Measurements from ENCODE around the gene ELAC2.

The ELAC2 gene

GRCh38 chr17:13017655-13018459 is at the start of gene ELAC2:
TSS of gene ELAC2 (minus strand) at chr17:13018027. CDS start at chr17:13017947, 80 bp downstream.
- TF ChIP-seq CTCF (conservative IDR thresholded peaks at IDR 0.05; ENCODE audit: low read depth, low read length): no peak
- H3K4me3 ChIP-seq (ENCODE audit: low read depth, low read length): peak within 1 kb of the TSS; percentile 90
- peak; percentile 99 for DNase-seq (ENCODE audit: low read depth)

GRCh38 chr17:13065032-13065431 is 47.2 kb upstream of the ELAC2 start:
- H3K4me3 ChIP-seq (ENCODE audit: low read depth, low read length): no peak overlapping the region
- no peak for TF ChIP-seq CTCF (conservative IDR thresholded peaks at IDR 0.05; ENCODE audit: low read depth, low read length)
- DNase-seq (ENCODE audit: low read depth): no peak

- no peak overlapping the region for H3K4me3 ChIP-seq (ENCODE audit: low read depth, low read length)
- DNase-seq (ENCODE audit: low read depth): no peak
- no peak for TF ChIP-seq CTCF (conservative IDR thresholded peaks at IDR 0.05; ENCODE audit: low read depth, low read length)
Measured at GRCh38 chr17:13055131-13055530, 37.3 kb upstream of the ELAC2 start.

- H3K4me3 ChIP-seq (ENCODE audit: low read depth, low read length): no peak overlapping the region
- DNase-seq (ENCODE audit: low read depth): no peak
- TF ChIP-seq CTCF (conservative IDR thresholded peaks at IDR 0.05; ENCODE audit: low read depth, low read length): no peak
Measured at GRCh38 chr17:13054666-13055065, 36.8 kb upstream of the ELAC2 start.

- TF ChIP-seq CTCF (conservative IDR thresholded peaks at IDR 0.05; ENCODE audit: low read depth, low read length): no peak
- DNase-seq (ENCODE audit: low read depth): no peak
- no peak overlapping the region for H3K4me3 ChIP-seq (ENCODE audit: low read depth, low read length)
Measured at GRCh38 chr17:13051915-13052314, 34.1 kb upstream of the ELAC2 start.

GRCh38 chr17:13047011-13047606 is 29.3 kb upstream of the ELAC2 start:
- TF ChIP-seq CTCF (conservative IDR thresholded peaks at IDR 0.05; ENCODE audit: low read depth, low read length): no peak
- no peak for DNase-seq (ENCODE audit: low read depth)
- H3K4me3 ChIP-seq (ENCODE audit: low read depth, low read length): no peak overlapping the region

- DNase-seq (ENCODE audit: low read depth): no peak
- TF ChIP-seq CTCF (conservative IDR thresholded peaks at IDR 0.05; ENCODE audit: low read depth, low read length): no peak
- no peak overlapping the region for H3K4me3 ChIP-seq (ENCODE audit: low read depth, low read length)
Measured at GRCh38 chr17:13046361-13046760, 28.5 kb upstream of the ELAC2 start.

Measured in choroid plexus epithelial cell (primary cell).